CD8-positive, alpha-beta memory T cell (primary cell): ENCODE data around the gene WDR27. TPM values are rescaled to one million over a fixed set of nuclear protein-coding genes. Genes with fewer than 3 reads are reported as not detected.

ENCODE experiments used
- CTCF ChIA-PET: fragments of 350-600 bp; sonication (Branson Sonifier 250); formaldehyde crosslinking; loops from one replicate; lab custom pipeline; 2021; ENCODE audit warnings: antibody characterized with exemption; lab: Charles Lee
- POLR2A ChIA-PET: fragments of 350-600 bp; sonication (Branson Sonifier 250); formaldehyde crosslinking; loops from one replicate; lab custom pipeline; 2021; ENCODE audit warnings: antibody characterized with exemption; lab: Charles Lee
- DNase-seq, 5 donors: peaks; one replicate each; pipeline versions ENCODE4 v3.0.0 to v3.0.0-alpha.2; 2020 to 2022; ENCODE audit warnings: mixed read lengths in 1 of 5
- H3K27ac ChIP-seq: one replicate; pipeline ENCODE4 v1.7.0; 2013; ENCODE audit warnings: low read depth, mild to moderate bottlenecking, low read length, moderate library complexity
- H3K27me3 ChIP-seq: 2 replicates; pipeline ENCODE4 v1.7.0; 2013; ENCODE audit warnings: low read length, mild to moderate bottlenecking; ENCODE audit not compliant: insufficient read depth, poor library complexity, severe bottlenecking
- H3K36me3 ChIP-seq: 2 replicates; pipeline ENCODE4 v1.7.0; 2013; ENCODE audit warnings: mild to moderate bottlenecking, low read length, moderate library complexity; ENCODE audit not compliant: insufficient read depth
- H3K4me1 ChIP-seq: 2 replicates; pipeline ENCODE4 v1.7.0; 2013; ENCODE audit warnings: mild to moderate bottlenecking, low read length, moderate library complexity; ENCODE audit not compliant: insufficient read depth
- H3K4me3 ChIP-seq: 2 replicates; pipeline ENCODE4 v1.7.0; 2013; ENCODE audit warnings: mild to moderate bottlenecking, low read length
- H3K9me3 ChIP-seq: 2 replicates; pipeline ENCODE4 v1.7.0; 2013; ENCODE audit warnings: mild to moderate bottlenecking, low read length
- H3K27ac Mint-ChIP-seq, 8 donors: one replicate each; pipeline ENCODE4 v1.8.0; 2020 to 2021; ENCODE audit warnings: mixed read lengths in 8 of 8, mild to moderate bottlenecking in 6 of 8, inconsistent platforms in 3 of 8, moderate library complexity in 3 of 8
- H3K27me3 Mint-ChIP-seq, 2 donors: one replicate each; pipeline ENCODE4 v1.8.0; 2020 to 2021; ENCODE audit warnings: mixed read lengths in 2 of 2, mild to moderate bottlenecking in 1 of 2, moderate library complexity in 1 of 2
- H3K36me3 Mint-ChIP-seq, 3 donors: one replicate each; pipeline ENCODE4 v1.8.0; 2020 to 2021; ENCODE audit warnings: mixed read lengths in 3 of 3, inconsistent platforms in 1 of 3, mild to moderate bottlenecking in 1 of 3
- H3K4me1 Mint-ChIP-seq, 3 donors: one replicate each; pipeline ENCODE4 v1.8.0; 2020 to 2021; ENCODE audit warnings: mixed read lengths in 3 of 3, inconsistent platforms in 1 of 3, mild to moderate bottlenecking in 1 of 3
- H3K4me3 Mint-ChIP-seq, 7 donors: one replicate each; pipeline ENCODE4 v1.8.0; 2020 to 2021; ENCODE audit warnings: mixed read lengths in 7 of 7, mild to moderate bottlenecking in 6 of 7, moderate library complexity in 4 of 7, inconsistent platforms in 2 of 7
- H3K9me3 Mint-ChIP-seq, 5 donors: one replicate each; pipeline ENCODE4 v1.8.0; 2020 to 2022; ENCODE audit warnings: mixed read lengths in 5 of 5, mild to moderate bottlenecking in 3 of 5, moderate library complexity in 2 of 5, inconsistent platforms in 1 of 5
- polyA plus RNA-seq: library from polyadenylated mRNA; unstranded; fragments of 300-500 nt; fragmentation: Illumina TruSeq; gene quantifications from one replicate; pipeline ENCODE4 v1.2.3, GENCODE V29; 2021
- total RNA-seq, 2 experiments: library from RNA; stranded (reverse); gene quantifications; one replicate each; pipeline ENCODE4 v1.2.3, GENCODE V29; 2021

The WDR27 gene
- total and polyA plus RNA-seq, 3 experiments from 2014 or later, result 7.4 to 29.4 (median 24.5) TPM

GRCh38 chr6:169575365-169575764 lies 126.5 kb downstream of the WDR27 start:
- no peaks in the 10 kb centered on the region for H3K36me3 ChIP-seq
- no peak overlapping the region for H3K27ac Mint-ChIP-seq
- H3K4me3 Mint-ChIP-seq, result no peak overlapping the region
- CTCF ChIA-PET, result no interaction called here
- H3K27me3 ChIP-seq, result no peaks in the 10 kb centered on the region
- no peaks in the 10 kb centered on the region for H3K9me3 ChIP-seq
- no peak for DNase-seq
- no peaks in the 10 kb centered on the region for H3K27me3 Mint-ChIP-seq
- peaks cover 4 to 6% (median 5%) of the 10 kb centered on the region in 3 donors for H3K36me3 Mint-ChIP-seq
- no peaks in the 10 kb centered on the region for H3K9me3 Mint-ChIP-seq
- H3K4me1 Mint-ChIP-seq, result peaks cover 3 to 7% (median 3%) of the 10 kb centered on the region in 3 donors
- no peak overlapping the region for H3K4me3 ChIP-seq
- POLR2A ChIA-PET, result no interaction called here
- H3K4me1 ChIP-seq, result no peaks in the 10 kb centered on the region
- H3K27ac ChIP-seq, result no peak overlapping the region

GRCh38 chr6:169574420-169574819 lies 127.4 kb downstream of the WDR27 start:
- peaks cover under 1 to 6% (median 3%) of the 10 kb centered on the region in 3 donors for H3K4me1 Mint-ChIP-seq
- Histone ChIP-seq H3K4me3 (no peak overlapping the region), H3K27me3 (no peaks in the 10 kb centered on the region), H3K36me3 (no peaks in the 10 kb centered on the region), H3K27ac (no peak overlapping the region), H3K9me3 (no peaks in the 10 kb centered on the region), H3K4me1 (no peaks in the 10 kb centered on the region)
- H3K27me3 Mint-ChIP-seq, result no peaks in the 10 kb centered on the region
- H3K4me3 Mint-ChIP-seq, result no peak overlapping the region
- CTCF ChIA-PET, result no interaction called here
- H3K36me3 Mint-ChIP-seq, result peaks cover 0 to 5% (median 2%) of the 10 kb centered on the region in 3 donors
- H3K9me3 Mint-ChIP-seq, result no peaks in the 10 kb centered on the region
- no peak for DNase-seq
- POLR2A ChIA-PET, result no interaction called here
- H3K27ac Mint-ChIP-seq, result peak overlapping the region in 1 of 8 donors; percentile 43

GRCh38 chr6:169573883-169574282 lies 127.9 kb downstream of the WDR27 start:
- POLR2A ChIA-PET, result no interaction called here
- Mint-ChIP-seq H3K27me3 (no peaks in the 10 kb centered on the region), H3K27ac (no peak overlapping the region), H3K36me3 (peaks cover 0 to 5% (median 2%) of the 10 kb centered on the region in 3 donors), H3K4me1 (peaks cover under 1 to 7% (median 4%) of the 10 kb centered on the region in 3 donors), H3K4me3 (no peak overlapping the region), H3K9me3 (no peaks in the 10 kb centered on the region)
- no peak for DNase-seq
- CTCF ChIA-PET, result no interaction called here
- Histone ChIP-seq H3K9me3 (no peaks in the 10 kb centered on the region), H3K36me3 (no peaks in the 10 kb centered on the region), H3K4me3 (no peak overlapping the region), H3K27me3 (no peaks in the 10 kb centered on the region), H3K27ac (no peak overlapping the region), H3K4me1 (peaks cover under 1% of the 10 kb centered on the region)

GRCh38 chr6:169571123-169571962 lies 130.5 kb downstream of the WDR27 start:
- no peak for DNase-seq
- CTCF ChIA-PET, result no interaction called here
- H3K27ac Mint-ChIP-seq, result peak overlapping the region in 1 of 8 donors; percentile 22
- Histone ChIP-seq H3K36me3 (no peaks in the 10 kb centered on the region), H3K4me3 (no peak overlapping the region), H3K9me3 (no peaks in the 10 kb centered on the region), H3K27ac (no peak overlapping the region), H3K27me3 (no peaks in the 10 kb centered on the region), H3K4me1 (peaks cover 10% of the 10 kb centered on the region)
- no peaks in the 10 kb centered on the region for H3K27me3 Mint-ChIP-seq
- H3K4me3 Mint-ChIP-seq, result no peak overlapping the region
- H3K4me1 Mint-ChIP-seq, result peaks cover 13 to 16% (median 13%) of the 10 kb centered on the region in 3 donors
- no peaks in the 10 kb centered on the region for H3K9me3 Mint-ChIP-seq
- peaks cover 0 to 3% (median 2%) of the 10 kb centered on the region in 3 donors for H3K36me3 Mint-ChIP-seq
- POLR2A ChIA-PET, result no interaction called here

GRCh38 chr6:169568314-169569087 lies 133.3 kb downstream of the WDR27 start:
- ChIA-PET POLR2A (no interaction called here), CTCF (no interaction called here)
- no peak overlapping the region for H3K4me3 ChIP-seq
- Mint-ChIP-seq H3K4me3 (no peak overlapping the region), H3K4me1 (peaks cover 13 to 16% (median 13%) of the 10 kb centered on the region in 3 donors), H3K36me3 (peaks cover 2 to 6% (median 3%) of the 10 kb centered on the region in 3 donors), H3K27me3 (no peaks in the 10 kb centered on the region), H3K9me3 (no peaks in the 10 kb centered on the region), H3K27ac (no peak overlapping the region)
- H3K27ac ChIP-seq, result no peak overlapping the region
- peak in 1 of 5 donors; percentile 9 for DNase-seq
- peaks cover 10% of the 10 kb centered on the region for H3K4me1 ChIP-seq
- H3K36me3 ChIP-seq, result no peaks in the 10 kb centered on the region
- no peaks in the 10 kb centered on the region for H3K27me3 ChIP-seq
- no peaks in the 10 kb centered on the region for H3K9me3 ChIP-seq

GRCh38 chr6:169567819-169568218 lies 134.0 kb downstream of the WDR27 start:
- CTCF ChIA-PET, result no interaction called here
- H3K36me3 ChIP-seq, result no peaks in the 10 kb centered on the region
- Mint-ChIP-seq H3K27me3 (peaks cover 0 to under 1% of the 10 kb centered on the region in 2 donors), H3K9me3 (no peaks in the 10 kb centered on the region), H3K4me3 (no peak overlapping the region), H3K4me1 (peaks cover 13 to 16% (median 13%) of the 10 kb centered on the region in 3 donors), H3K36me3 (peaks cover 2 to 7% (median 3%) of the 10 kb centered on the region in 3 donors), H3K27ac (peak overlapping the region in 1 of 8 donors; percentile 83)
- POLR2A ChIA-PET, result no interaction called here
- no peak overlapping the region for H3K4me3 ChIP-seq
- no peaks in the 10 kb centered on the region for H3K27me3 ChIP-seq
- peaks cover 10% of the 10 kb centered on the region for H3K4me1 ChIP-seq
- DNase-seq, result no peak
- H3K9me3 ChIP-seq, result no peaks in the 10 kb centered on the region
- H3K27ac ChIP-seq, result no peak overlapping the region

- Histone ChIP-seq H3K9me3 (no peaks in the 10 kb centered on the region), H3K27ac (no peak overlapping the region), H3K4me1 (peaks cover 10% of the 10 kb centered on the region), H3K36me3 (no peaks in the 10 kb centered on the region), H3K4me3 (no peak overlapping the region), H3K27me3 (no peaks in the 10 kb centered on the region)
- Mint-ChIP-seq H3K4me1 (peaks cover 13 to 16% (median 13%) of the 10 kb centered on the region in 3 donors), H3K36me3 (peaks cover 2 to 9% (median 3%) of the 10 kb centered on the region in 3 donors), H3K4me3 (no peak overlapping the region), H3K27ac (no peak overlapping the region), H3K27me3 (peaks cover 0 to 4% of the 10 kb centered on the region in 2 donors), H3K9me3 (peaks cover 0 to 3% (median 0%) of the 10 kb centered on the region in 5 donors)
- DNase-seq, result no peak
- ChIA-PET CTCF (no interaction called here), POLR2A (no interaction called here)
Measured at GRCh38 chr6:169566961-169567750, 134.7 kb downstream of the WDR27 start.
